WI38 (cell line): Measurements from ENCODE around the gene MED27.

ENCODE experiments used
- H3K4me3 ChIP-seq: 2 replicates; pipeline ENCODE4 v1.5.1; 2011; ENCODE audit warnings: low read depth, mild to moderate bottlenecking, control low read depth, low read length
- TF ChIP-seq, protein P1 (sequence below): IDR thresholded peaks from 2 replicates; pipeline ENCODE4 v1.5.1; 2012; ENCODE audit warnings: low read depth, mild to moderate bottlenecking, control low read depth, low read length

Gene MED27

DNA sequence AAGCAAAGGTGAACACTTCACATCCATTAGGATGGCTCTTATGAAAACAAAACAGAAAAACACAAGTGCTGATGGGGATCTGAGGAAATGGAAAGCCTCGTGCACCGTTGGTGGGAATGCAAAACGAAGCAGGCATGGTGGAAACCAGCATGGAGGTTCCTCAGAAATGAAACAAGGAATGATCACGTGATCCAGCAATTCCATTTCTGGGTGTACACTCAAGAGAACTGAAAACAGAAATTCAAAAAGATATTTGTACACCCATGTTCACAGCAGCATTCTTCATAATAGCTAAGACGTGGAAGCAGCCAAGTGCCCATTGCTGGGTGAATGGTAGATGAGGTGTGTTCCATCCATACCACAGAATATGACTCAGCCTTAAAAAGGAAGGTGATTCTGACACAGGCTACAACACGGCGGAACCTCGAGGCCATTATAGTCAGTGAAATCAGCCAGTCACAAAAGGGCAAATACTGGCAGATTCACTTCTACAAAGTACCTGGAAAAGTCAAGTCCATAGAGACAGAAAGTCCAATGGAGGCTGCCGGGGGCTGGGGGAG is 252.6 kb downstream of the MED27 start:
- H3K4me3 ChIP-seq: no peak overlapping the region
- TF ChIP-seq, protein P1, sequence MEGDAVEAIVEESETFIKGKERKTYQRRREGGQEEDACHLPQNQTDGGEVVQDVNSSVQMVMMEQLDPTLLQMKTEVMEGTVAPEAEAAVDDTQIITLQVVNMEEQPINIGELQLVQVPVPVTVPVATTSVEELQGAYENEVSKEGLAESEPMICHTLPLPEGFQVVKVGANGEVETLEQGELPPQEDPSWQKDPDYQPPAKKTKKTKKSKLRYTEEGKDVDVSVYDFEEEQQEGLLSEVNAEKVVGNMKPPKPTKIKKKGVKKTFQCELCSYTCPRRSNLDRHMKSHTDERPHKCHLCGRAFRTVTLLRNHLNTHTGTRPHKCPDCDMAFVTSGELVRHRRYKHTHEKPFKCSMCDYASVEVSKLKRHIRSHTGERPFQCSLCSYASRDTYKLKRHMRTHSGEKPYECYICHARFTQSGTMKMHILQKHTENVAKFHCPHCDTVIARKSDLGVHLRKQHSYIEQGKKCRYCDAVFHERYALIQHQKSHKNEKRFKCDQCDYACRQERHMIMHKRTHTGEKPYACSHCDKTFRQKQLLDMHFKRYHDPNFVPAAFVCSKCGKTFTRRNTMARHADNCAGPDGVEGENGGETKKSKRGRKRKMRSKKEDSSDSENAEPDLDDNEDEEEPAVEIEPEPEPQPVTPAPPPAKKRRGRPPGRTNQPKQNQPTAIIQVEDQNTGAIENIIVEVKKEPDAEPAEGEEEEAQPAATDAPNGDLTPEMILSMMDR: no peak

DNA sequence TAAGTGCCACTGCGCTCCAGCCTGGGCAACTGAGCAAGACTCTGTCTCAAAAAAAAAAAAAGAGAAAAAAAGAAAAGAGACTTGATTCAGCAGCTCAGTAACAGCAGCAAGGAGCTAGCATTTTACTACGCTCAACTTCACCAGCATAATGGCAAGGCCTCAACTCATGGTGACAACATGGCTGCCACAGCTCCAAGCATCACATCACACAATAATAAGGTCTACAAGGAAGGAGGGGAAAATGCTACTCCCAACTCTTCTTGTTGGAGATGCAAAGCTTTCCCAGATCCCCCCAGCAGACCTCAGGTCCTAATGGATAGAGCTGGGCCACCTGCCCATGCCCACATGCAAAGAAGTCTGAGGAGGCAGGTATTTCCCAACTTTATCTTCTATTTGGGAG is 253.6 kb downstream of the MED27 start:
- TF ChIP-seq, protein P1: no peak

DNA sequence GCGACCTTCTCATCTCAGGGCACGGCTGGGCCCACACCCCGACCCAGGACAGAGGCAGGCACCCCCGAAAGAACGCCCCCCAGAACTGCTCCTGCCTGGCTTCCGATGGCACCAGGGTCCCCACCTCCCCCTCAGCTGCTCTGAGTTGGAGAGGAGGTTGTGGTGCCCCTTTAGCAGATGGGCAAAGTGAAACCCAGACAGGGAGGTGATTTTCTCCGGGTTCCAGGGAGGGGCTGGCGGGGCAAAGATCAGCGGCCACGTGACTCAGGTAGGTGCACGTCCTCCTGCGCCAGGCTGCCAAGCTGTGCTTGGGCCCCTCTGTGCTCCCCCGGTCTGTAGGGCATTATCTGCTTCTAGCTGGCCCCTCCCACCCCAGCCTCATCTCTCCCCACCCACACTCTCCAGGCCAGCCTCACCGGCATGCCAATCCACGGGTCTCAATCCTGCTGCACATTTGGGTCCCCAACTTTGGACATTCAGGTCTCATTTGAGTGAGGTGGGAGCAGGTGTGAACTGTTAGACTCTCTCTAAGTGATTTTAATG is 254.6 kb downstream of the MED27 start:
- H3K4me3 ChIP-seq: no peak overlapping the region
- TF ChIP-seq, protein P1: no peak

More for the DNA sequence above, 253.6 kb downstream of the MED27 start:
- no peak overlapping the region for H3K4me3 ChIP-seq

DNA sequence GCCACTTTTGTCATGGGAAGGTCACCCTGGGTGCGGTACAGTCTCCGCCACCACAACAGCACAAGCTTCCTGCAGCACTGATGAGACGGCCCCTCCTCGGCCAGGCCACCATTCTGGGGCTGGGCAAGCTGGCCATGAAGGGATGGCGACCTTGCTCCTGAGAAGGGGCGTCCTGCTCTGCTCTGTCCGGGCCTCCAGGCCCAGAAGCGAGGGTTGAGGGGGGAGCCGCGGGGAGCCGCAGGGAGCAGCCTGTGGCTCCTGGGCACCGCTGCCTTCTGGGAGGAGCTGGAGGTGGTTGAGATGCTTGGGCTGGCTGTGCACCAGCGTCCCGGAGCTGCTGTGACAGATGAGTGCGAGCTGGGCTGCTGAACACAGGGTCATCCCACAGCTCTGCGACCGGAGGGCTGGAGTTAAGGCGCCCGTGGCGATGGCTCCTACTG is 255.5 kb downstream of the MED27 start:
- TF ChIP-seq, protein P1: no peak

DNA sequence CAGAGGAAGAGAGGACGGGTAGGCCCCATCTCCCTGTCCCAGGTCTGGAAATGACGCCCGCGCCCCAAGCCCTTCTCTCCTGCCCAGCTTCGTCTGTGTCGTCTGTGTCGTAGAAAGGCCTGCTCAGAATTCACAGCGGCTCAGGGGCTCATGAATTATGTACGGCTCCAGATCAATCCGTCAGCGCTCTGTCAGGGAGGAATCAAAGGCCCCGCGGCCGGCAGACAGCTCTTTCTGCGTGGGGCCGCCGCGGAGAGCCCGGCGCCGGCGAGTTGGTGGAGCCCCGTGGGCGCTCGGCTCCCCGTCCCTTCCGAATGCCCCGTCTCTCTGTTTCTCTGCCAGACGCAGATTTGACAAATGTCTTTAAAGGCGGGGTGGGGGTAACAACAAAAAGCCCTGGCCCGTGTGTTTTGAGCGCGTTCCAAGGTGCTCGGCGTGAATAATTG is 255.9 kb downstream of the MED27 start:
- no peak overlapping the region for H3K4me3 ChIP-seq
- TF ChIP-seq, protein P1: no peak

More for the DNA sequence above, 255.5 kb downstream of the MED27 start:
- H3K4me3 ChIP-seq: no peak overlapping the region

DNA sequence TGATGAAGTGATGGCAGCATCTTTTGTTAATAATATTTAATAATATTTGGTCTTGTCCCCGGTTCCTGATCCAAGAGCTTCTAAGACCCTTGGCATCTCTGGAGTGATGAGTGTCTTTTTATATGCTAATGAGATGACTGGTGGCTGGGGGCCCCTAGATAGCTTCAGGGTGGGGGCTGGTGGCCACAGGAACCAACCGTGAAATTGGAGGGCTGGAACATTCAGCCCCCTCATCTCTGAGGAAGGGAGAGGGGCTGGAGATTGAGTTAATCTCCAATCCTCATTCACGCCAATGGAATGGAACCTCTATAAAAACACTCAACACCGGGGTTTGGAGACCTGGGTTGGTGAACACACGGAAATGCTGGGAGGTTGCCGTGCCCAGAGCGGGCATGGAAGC is 261.6 kb downstream of the MED27 start:
- H3K4me3 ChIP-seq: no peak overlapping the region
- TF ChIP-seq, protein P1: no peak

DNA sequence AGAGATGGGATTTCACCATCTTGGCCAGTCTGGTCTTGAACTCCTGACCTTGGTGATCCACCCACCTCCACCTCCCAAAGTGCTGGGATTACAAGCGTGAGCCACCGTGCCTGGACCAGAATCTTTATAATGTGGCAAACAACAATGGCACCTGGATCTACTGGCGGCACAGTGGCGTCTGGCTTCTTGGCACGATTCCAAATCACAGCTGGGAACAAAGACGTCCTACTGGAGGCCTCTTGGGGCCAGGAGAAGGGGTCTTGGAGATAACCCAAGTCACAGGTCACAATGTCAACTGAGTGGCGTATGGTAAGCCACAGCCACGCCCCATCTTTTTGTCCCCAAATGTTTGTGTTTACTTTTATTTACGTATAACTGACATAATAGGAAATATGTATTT is 262.0 kb downstream of the MED27 start:
- TF ChIP-seq, protein P1: no peak

More for the DNA sequence above, 262.0 kb downstream of the MED27 start:
- no peak overlapping the region for H3K4me3 ChIP-seq
